ENCODE data around the gene ART1. TPM values are rescaled to one million over a fixed set of nuclear protein-coding genes. Genes with fewer than 3 reads are reported as not detected.
"Not testable (repeated sequence)": the region's sequence is repeated elsewhere in the genome, so short reads cannot be mapped to it uniquely, and the experiment has no call there.

ART1 gene
- total and polyA plus RNA-seq, 2 of the 8 experiments (the other 6 are each of a cell fraction or from before 2014, with no cell fraction given), result not detected

DNA sequence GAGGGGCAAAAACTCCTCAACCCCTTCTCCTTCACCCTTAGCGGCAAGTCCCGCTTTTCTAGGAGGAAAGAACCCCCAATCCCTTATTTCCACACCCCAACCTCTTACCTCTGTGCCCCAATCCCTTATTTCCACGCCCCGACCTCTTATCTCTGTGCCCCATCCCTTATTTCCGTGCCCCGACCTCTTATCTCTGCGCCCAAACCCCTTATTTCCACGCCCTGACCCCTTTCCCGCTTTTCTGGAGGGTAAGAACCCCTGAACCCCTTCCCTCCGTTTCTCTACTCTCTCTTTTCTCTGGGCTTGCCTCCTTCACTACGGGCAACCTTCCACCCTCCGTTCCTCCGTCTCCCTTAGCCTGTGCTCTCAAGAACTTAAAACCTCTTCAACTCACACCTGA is 3.9 kb downstream of the ART1 start:
- H4K8ac ChIP-seq (ENCODE audit: extremely low read depth, insufficient read depth, low read length); H4K20me1 ChIP-seq (replicated peaks in 1 of 2; ENCODE audit: control insufficient read depth in 1 of 2, insufficient read depth in 2 of 2, low read length in 2 of 2); FAIRE-seq; H2BK5ac ChIP-seq (ENCODE audit: low read depth, low read length); H2BK20ac ChIP-seq (ENCODE audit: low read length); H3K18ac ChIP-seq (ENCODE audit: extremely low read depth, low read length); DNase-seq (ENCODE audit: low read depth in 1 of 2, low spot score in 2 of 2); H3K14ac ChIP-seq (ENCODE audit: insufficient read length); H2BK12ac ChIP-seq (ENCODE audit: low read depth, low read length); H3K23me2 ChIP-seq (ENCODE audit: low read depth, low read length); H2AFZ ChIP-seq (ENCODE audit: low read length); H3K56ac ChIP-seq (replicated peaks; ENCODE audit: insufficient read length, low read depth, low read length); H3K23ac ChIP-seq (ENCODE audit: insufficient read length); H2BK120ac ChIP-seq (replicated peaks; ENCODE audit: low read depth, low read length); CTCF ChIA-PET (ENCODE audit: partially characterized antibody); H3K4me2 ChIP-seq (ENCODE audit: insufficient read depth in 1 of 2, low read depth in 2 of 2, low read length in 2 of 2); H3K79me2 ChIP-seq (ENCODE audit: control insufficient read depth in 1 of 2, insufficient read depth in 2 of 2, low read length in 2 of 2); H3K79me1 ChIP-seq (ENCODE audit: low read depth, low read length); POLR2A ChIA-PET (ENCODE audit: partially characterized antibody); H3K4me3 ChIP-seq (ENCODE audit: extremely low read depth in 1 of 4, insufficient read depth in 2 of 4, low read depth in 3 of 4, low read length in 4 of 4); H4K5ac ChIP-seq (ENCODE audit: insufficient read length, low read depth, low read length); H3K36me3 ChIP-seq (ENCODE audit: control insufficient read depth in 2 of 4, insufficient read depth in 4 of 4, low read length in 3 of 4); H2AK5ac ChIP-seq (ENCODE audit: low read depth, low read length); H3K4me1 ChIP-seq (replicated peaks in 1 of 4; ENCODE audit: control insufficient read depth in 3 of 4, insufficient read depth in 4 of 4, low read length in 3 of 4); H3K4ac ChIP-seq (replicated peaks; ENCODE audit: insufficient read length, low read depth, low read length); H3K27me3 ChIP-seq (replicated peaks in 1 of 4; ENCODE audit: control insufficient read depth in 3 of 4, extremely low read depth in 1 of 4, insufficient read depth in 3 of 4, low read length in 3 of 4); H3K9me3 ChIP-seq (ENCODE audit: insufficient read depth in 2 of 2, low read depth in 1 of 2, low read length in 1 of 2); H4K91ac ChIP-seq (replicated peaks; ENCODE audit: insufficient read length, low read length); H2BK15ac ChIP-seq (ENCODE audit: low read length); H3K27ac ChIP-seq (ENCODE audit: low read depth, low read length); H3K9ac ChIP-seq (replicated peaks in 1 of 4; ENCODE audit: extremely low read depth in 1 of 4, low read depth in 3 of 4, low read length in 3 of 4): not testable (repeated sequence)
- 91% methylated on average over 12 of the region's 13 CpGs; no CpG with 5 or more reads in 1 of the 2 experiments for WGBS, 2 experiments (ENCODE audit: extremely low coverage in 1 of 2, insufficient coverage in 1 of 2, insufficient read length in 1 of 2, insufficient replicate concordance in 2 of 2, low coverage in 1 of 2, low lambda C conversion rate in 2 of 2, missing lambda C conversion rate in 1 of 2)

DNA sequence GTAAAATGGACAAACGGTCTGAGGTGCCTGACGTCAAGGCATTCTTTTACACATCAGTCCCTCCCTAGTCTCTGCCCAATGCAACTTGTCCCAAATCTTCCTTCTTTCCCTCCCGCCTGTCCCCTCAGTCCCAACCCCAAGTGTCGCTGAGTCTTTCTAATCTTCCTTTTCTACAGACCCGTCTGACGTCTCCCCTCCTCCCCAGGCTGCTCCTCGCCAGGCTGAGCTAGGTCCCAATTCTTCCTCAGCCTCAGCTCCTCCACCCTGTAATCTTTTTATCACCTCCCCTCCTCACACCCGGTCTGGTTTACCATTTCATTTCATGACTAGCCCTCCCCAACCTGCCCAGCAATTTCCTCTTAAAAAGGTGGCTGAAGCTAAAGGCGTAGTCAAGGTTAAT is 4.4 kb downstream of the ART1 start:
- H3K79me1 ChIP-seq (ENCODE audit: low read depth, low read length); H4K91ac ChIP-seq (replicated peaks; ENCODE audit: insufficient read length, low read length); H3K27me3 ChIP-seq (replicated peaks in 1 of 4; ENCODE audit: control insufficient read depth in 3 of 4, extremely low read depth in 1 of 4, insufficient read depth in 3 of 4, low read length in 3 of 4); CTCF ChIA-PET (ENCODE audit: partially characterized antibody); H3K79me2 ChIP-seq (ENCODE audit: control insufficient read depth in 1 of 2, insufficient read depth in 2 of 2, low read length in 2 of 2); H3K23ac ChIP-seq (ENCODE audit: insufficient read length); H3K4me1 ChIP-seq (replicated peaks in 1 of 4; ENCODE audit: control insufficient read depth in 3 of 4, insufficient read depth in 4 of 4, low read length in 3 of 4); POLR2A ChIA-PET (ENCODE audit: partially characterized antibody); H3K23me2 ChIP-seq (ENCODE audit: low read depth, low read length); H4K20me1 ChIP-seq (replicated peaks in 1 of 2; ENCODE audit: control insufficient read depth in 1 of 2, insufficient read depth in 2 of 2, low read length in 2 of 2); H3K4me2 ChIP-seq (ENCODE audit: insufficient read depth in 1 of 2, low read depth in 2 of 2, low read length in 2 of 2); H3K4ac ChIP-seq (replicated peaks; ENCODE audit: insufficient read length, low read depth, low read length); H3K14ac ChIP-seq (ENCODE audit: insufficient read length); DNase-seq (ENCODE audit: low read depth in 1 of 2, low spot score in 2 of 2); H2BK12ac ChIP-seq (ENCODE audit: low read depth, low read length); H4K5ac ChIP-seq (ENCODE audit: insufficient read length, low read depth, low read length); H3K27ac ChIP-seq (ENCODE audit: low read depth, low read length); H4K8ac ChIP-seq (ENCODE audit: extremely low read depth, insufficient read depth, low read length); H3K18ac ChIP-seq (ENCODE audit: extremely low read depth, low read length); H3K4me3 ChIP-seq (ENCODE audit: extremely low read depth in 1 of 4, insufficient read depth in 2 of 4, low read depth in 3 of 4, low read length in 4 of 4); H2AK5ac ChIP-seq (ENCODE audit: low read depth, low read length); H3K9me3 ChIP-seq (ENCODE audit: insufficient read depth in 2 of 2, low read depth in 1 of 2, low read length in 1 of 2); H2AFZ ChIP-seq (ENCODE audit: low read length); H2BK5ac ChIP-seq (ENCODE audit: low read depth, low read length); H3K9ac ChIP-seq (replicated peaks in 1 of 4; ENCODE audit: extremely low read depth in 1 of 4, low read depth in 3 of 4, low read length in 3 of 4); H3K56ac ChIP-seq (replicated peaks; ENCODE audit: insufficient read length, low read depth, low read length); H2BK120ac ChIP-seq (replicated peaks; ENCODE audit: low read depth, low read length); H2BK15ac ChIP-seq (ENCODE audit: low read length); H3K36me3 ChIP-seq (ENCODE audit: control insufficient read depth in 2 of 4, insufficient read depth in 4 of 4, low read length in 3 of 4); H2BK20ac ChIP-seq (ENCODE audit: low read length); FAIRE-seq: not testable (repeated sequence)
- WGBS, 2 experiments (ENCODE audit: extremely low coverage in 1 of 2, insufficient coverage in 1 of 2, insufficient read length in 1 of 2, insufficient replicate concordance in 2 of 2, low coverage in 1 of 2, low lambda C conversion rate in 2 of 2, missing lambda C conversion rate in 1 of 2), result 79% methylated on average over 7 of the region's 9 CpGs; no CpG with 5 or more reads in 1 of the 2 experiments

All from H1 (cell line).